HT1080 (cell line): ENCODE results near the gene KIF2C. TPM values are rescaled to one million over a fixed set of nuclear protein-coding genes. Genes with fewer than 3 reads are reported as not detected.
"Not testable (repeated sequence)": the region's sequence is repeated elsewhere in the genome, so short reads cannot be mapped to it uniquely, and the experiment has no call there.

ENCODE experiments used
- DNase-seq: peaks from one replicate; pipeline ENCODE4 v3.0.0-alpha.2; 2015; ENCODE audit warnings: low read depth
- total RNA-seq: library from RNA; depleted of rRNA; stranded (reverse); fragments of >200 nt; shearing (Covaris generic); gene quantifications from 2 replicates; pipeline ENCODE4 v1.2.3, GENCODE V29; 2014

The KIF2C gene
- total RNA-seq, 1 experiment from 2014 or later = 75.6 TPM

DNA sequence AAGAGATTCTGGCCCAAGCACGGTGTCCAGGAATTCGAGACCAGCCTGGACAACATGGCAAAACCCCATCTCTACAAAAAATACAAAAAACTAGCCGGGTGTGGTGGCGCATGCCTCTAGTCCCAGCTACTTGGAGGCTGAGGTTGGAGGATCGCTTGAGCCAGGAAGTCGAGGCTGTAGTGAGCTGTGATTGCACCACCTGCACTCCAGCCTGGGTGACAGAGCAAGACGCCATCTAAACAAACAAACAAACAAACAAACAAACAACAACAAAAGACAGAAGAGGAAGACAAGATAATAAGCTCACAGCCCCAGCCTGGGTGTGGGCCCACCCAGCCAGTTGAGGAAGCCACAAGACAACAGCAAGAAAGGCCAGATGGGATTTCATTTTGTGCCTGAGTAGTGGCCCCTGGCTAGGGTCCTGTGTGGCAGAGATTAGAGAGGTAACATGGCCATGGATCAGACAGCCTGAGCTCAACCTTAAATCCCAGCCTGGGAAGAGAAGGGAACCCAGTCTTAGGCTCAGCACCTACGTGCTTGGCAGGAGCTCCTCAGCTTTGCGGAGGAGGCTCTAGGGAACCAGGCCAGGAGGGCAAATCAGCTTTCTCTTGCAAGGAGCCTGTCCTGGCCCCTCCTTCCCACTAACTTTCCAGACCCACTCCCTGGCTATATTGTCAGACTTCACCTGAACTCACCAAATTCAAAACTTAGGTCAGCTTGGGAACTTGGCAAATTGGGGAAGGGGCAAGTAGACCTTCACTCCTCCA is 53.3 kb downstream of the KIF2C start:
- no peak for DNase-seq

GRCh38 chr1:44797886-44798285 is 58.2 kb downstream of the KIF2C start:
- not testable (repeated sequence) for DNase-seq

GRCh38 chr1:44798481-44799365 is 59.1 kb downstream of the KIF2C start:
- no peak for DNase-seq

- DNase-seq = peak; percentile 96
These were observed 60.3 kb downstream of the KIF2C start, which contains the start of gene PLK3 for GRCh38 chr1:44799770-44800584. Gene PLK3 (plus strand): TSS chr1:44800377. CDS start chr1:44800464, 87 bp downstream.

- DNase-seq = no peak
These were observed 62.1 kb downstream of the KIF2C start for GRCh38 chr1:44801491-44802305.

DNA sequence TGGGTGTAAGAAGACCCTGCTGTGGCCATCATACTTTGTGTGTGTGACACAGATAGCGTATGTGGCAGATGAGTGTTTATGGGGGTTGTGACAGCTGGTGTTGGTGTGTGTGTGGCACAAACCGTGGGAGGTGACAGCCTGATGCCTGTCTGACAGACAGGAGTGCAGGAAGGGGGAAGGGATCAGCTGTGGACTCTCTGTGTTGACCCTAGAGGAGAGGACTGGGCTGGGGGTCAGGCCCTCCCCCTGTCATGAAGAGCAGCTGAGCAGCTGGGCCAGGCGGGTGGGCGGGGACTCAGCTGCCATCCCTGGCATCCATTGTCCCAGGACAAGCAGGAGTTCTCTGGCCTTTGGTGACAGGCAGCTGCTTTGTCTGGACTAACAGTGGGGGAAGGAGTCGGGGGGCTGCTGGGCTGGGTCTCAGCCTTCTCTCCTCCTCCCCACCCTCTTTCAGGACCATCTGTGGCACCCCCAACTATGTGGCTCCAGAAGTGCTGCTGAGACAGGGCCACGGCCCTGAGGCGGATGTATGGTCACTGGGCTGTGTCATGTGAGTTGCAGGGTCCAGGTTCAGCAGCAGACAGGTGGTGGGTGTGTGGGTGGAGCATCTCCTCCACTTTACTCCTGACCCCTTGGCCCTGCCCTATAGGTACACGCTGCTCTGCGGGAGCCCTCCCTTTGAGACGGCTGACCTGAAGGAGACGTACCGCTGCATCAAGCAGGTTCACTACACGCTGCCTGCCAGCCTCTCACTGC is 62.8 kb downstream of the KIF2C start:
- no peak for DNase-seq

GRCh38 chr1:44803062-44803311 is 63.4 kb downstream of the KIF2C start:
- no peak for DNase-seq

DNA sequence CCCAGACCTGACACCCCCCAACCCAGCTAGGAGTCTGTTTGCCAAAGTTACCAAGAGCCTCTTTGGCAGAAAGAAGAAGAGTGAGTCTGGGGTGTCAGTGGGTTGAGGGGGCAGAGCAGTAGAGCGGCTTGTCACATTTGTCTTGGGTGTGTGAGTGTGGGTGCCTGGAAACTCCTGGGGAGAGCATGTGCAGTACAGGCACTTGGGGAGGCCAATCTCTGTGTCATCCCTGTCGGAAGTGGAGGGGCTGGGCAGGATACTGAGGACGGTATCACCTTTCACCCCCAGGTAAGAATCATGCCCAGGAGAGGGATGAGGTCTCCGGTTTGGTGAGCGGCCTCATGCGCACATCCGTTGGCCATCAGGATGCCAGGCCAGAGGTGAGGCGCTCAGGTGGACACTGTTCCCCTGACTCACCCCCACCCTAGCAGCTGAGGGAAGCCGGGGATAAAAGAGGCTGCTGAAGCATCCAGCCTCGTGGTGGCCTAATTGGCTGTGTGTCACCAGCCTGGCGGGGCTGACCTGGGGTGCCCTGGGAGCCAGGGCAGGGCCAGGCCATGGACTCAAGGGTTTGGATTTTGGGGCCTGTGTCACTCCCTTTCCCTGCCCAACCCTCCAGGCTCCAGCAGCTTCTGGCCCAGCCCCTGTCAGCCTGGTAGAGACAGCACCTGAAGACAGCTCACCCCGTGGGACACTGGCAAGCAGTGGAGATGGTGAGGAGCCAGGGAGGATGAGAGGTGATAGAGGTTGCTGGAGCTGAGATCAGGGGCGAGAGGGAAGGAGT is 63.9 kb downstream of the KIF2C start:
- no peak for DNase-seq

- no peak for DNase-seq
These were observed 65.8 kb downstream of the KIF2C start for GRCh38 chr1:44805311-44806024.

DNA sequence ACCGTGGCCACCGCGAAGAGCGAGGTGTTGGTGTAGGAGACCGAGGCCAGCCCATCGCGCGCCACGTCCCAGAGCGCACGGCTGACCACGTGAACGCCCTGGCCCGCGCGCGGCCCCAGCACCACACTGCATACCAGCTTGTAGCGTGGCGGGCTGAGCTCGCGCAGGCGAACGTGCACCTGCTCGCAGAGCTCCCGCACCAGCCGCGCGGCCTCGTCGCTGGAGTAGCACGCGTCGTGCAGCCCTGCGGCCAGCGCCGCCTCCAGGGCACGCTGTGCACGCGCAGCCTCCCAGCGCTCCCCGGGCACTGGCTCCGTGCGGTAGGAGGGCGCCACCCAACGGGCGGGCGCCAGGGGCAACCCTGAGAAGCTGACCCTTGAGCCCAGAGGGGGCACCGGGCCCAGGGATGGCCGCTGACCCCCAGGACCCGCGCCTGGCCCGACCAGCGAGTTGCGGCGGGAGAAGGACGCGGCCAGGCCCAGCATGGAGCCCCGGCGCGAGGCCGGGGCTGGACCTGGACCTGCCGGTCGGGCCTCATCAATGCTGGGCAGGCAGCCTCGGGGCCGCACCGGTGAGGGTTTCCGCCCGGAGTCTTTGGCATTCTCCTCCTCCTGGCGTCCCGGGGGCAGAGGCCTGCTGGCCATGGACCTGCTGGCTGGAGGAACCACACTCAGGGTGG is 66.5 kb downstream of the KIF2C start:
- DNase-seq = no peak

GRCh38 chr1:44806704-44807363 is 67.2 kb downstream of the KIF2C start, which contains the start of gene DYNLT4:
Gene DYNLT4 (minus strand): TSS chr1:44807351. CDS start chr1:44806668, 683 bp downstream.
- DNase-seq = no peak

GRCh38 chr1:44807364-44808062 is 67.9 kb downstream of the KIF2C start:
- peak; percentile 99 for DNase-seq

DNA sequence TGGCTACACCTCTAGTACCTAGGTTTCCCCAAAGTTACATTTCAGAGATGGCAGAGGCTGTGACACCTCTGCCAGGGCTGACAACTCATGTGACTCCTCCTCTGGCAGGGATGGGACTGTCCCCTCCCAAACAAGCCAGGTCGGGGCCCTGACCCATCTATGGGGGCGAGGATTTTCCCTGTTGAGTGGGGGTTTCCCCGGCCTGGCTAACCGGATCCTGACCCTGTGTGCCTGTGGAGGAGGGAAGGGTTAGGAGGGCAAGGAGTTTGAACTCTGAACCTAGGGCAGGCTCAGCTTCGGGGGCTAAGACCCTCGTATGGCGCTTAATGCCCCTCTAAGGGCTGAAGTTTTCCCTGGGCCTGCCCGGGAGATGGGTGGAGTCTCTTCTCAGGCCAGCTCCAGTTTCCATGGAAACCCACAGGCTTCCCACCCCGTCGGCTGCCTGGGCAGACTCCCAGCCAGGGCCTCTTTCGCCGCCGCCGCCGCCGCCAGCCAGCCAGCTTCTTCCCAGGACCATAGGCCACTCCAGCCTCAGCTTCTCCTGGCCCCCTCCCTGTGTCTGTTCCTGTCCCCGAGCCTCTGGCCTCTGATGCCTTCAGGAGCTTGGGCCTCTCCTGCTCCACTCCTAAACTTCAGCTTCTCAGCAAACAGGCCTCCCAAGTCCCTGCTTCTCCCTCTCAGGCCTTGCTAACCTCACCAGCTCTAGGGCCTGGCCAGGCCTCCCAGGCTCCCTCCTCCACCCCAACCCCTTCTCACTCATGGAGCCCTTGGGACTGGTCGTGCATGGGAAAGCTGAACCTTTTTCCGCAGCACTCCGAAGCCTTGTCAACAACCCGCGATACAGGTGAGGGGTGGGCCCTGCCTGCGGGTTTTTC is 68.7 kb downstream of the KIF2C start, which contains the start of gene BTBD19:
BTBD19 (plus strand) TSS at position 461 of the 875 bp plus-strand sequence; CDS start at position 759, 298 bp downstream.
- DNase-seq = peak; percentile 87

- DNase-seq = peak; percentile 76
These were observed 69.6 kb downstream of the KIF2C start for GRCh38 chr1:44808938-44809917.
